Stimulated activated CD8-positive, alpha-beta memory T cell treated with anti-CD3 and anti-CD28 coated beads, Interleukin-7, amount 100 ng/mL, for 4 hours (primary cell): ENCODE data around the gene MSANTD3.
A peak's percentile ranks its signal among the peaks of the same experiment; 100 is the strongest.

Experiments used
- DNase-seq, 2 donors: peaks; one replicate each; pipeline ENCODE4 v3.0.0-alpha.2; 2020; ENCODE audit warnings: low read depth in 2 of 2

The MSANTD3 gene

DNA sequence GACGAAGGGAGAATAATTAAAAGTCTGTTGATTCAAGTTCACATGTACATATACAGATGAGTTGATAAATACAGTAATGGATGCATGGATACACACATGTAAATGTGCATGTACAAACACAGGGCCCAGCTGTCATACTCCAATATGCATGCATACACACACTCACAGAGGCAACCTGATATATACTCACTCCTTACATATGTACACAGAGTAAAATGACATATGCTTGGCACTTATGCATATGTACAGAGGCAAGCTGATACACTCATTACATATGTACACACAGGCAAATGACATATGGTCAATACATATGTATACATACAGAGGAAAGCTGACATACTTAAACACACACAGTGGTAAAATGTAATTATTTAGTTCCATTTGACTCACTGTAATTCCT lies 38.8 kb downstream of the MSANTD3 start:
- no peak for DNase-seq

DNA sequence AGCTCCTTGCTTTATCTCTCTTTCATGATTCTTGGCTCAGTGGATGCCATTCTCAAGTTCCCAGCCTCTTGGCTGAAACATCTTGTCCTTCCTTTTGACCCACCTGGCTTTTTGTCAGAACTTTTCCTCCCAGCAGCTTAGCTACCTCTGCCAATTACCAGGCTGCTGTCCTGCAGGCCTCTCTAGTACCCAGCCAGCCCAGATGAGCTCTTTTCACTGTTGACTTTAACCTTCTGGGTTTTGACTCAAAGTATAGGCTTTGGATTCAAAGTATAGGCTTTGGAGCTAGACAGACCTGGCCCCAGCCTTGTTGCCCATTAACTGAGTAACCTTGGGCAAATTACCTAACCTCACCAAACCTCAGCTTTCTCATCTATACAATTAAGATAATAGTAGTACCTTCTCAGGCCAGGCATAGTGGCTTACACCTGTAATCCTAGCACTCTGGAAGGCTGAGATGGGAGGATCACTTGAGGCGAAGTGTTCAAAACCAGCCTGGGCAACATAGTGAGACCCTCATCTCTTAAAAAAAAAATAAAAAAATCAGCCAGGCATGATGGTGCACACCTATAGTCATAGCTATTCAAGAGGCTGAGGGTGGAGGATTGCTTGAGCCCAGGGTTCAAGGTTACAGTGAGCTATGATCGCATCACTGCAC lies 39.4 kb downstream of the MSANTD3 start:
- DNase-seq, result no peak

DNA sequence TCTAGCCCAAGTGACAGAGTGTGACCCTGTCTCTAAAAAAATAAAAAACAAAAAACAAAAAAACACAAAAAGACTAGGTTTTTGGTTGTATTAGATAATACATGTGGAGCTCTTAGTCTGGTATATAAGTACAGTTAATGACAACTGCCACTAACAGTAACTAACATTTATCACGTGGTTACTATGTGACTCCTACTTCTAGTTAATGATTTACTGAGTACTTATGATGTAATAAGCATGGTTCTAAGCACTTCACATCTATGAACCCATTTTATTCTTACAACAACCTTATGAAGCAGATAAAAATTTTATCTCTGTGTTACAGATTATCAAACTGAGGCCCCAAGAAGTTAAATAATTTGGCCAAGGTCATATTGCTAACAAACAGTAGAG lies 39.9 kb downstream of the MSANTD3 start:
- DNase-seq, result no peak

DNA sequence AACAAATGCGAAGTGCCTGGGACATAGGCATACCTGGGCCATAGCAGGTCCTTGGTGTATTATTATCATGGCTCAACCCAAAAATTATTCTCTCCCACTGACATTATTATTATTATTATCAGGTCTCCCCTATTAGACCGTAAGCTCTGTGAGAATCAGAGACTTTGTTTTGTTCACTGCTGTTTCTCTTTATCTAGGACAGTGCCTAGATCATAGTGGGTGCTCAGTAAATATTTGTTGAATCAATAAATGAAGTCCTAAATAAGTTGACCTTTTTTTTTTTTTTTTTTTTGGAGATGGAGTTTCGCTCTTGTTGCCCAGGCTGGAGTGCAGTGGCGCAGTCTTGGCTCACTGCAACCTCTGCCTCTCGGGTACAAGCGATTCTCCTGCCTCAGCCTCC lies 41.1 kb downstream of the MSANTD3 start:
- DNase-seq, result no peak

DNA sequence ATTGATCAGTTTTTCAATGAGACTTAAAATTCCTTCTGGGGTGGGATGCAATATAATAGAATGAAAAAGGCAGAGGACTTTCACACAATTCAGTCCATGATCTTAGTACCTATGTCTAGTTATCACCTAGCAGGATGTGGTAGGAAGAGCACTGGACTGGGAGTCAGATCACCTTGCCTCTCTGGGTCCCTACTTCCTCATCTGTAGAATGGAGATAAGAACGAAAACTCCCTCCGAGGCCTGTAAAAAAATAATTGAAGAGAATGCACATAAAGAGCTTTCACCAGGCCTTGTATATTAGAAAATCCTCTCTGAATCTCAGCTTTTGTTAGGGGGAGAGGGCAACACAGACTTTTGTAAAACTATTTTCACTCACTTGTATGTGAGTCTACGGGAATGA lies 45.3 kb downstream of the MSANTD3 start:
- DNase-seq, result no peak

DNA sequence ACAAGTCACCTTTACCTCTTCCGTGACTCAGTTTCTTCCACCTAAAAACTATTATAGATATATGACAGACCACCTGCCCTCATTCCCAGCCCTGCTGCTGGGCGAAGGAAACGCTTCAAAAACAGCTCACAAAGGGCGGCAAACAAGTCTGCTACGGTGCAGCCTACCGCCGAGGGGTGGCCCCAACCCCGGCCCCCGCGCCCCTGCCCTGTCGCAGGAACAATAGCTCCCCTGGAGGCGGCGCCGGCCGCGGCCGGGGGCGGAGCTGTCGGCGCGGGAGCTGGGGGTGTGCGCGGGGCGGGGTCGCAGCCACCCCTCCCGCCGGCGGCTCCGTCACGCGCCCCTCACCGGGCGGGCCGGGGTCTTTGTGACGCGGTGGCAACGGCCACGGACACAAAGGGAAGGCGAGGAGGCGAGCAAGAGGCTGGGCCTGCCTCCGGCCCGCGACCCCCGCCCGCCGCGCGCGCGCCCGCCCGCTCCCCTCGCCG lies 45.9 kb downstream of the MSANTD3 start, which contains the start of gene TMEFF1:
TMEFF1 (plus strand) TSS at position 362 of the 488 bp plus-strand sequence. CDS start 396 bp downstream, outside the sequence.
- peak in 1 of 2 donors; percentile 37 for DNase-seq

DNA sequence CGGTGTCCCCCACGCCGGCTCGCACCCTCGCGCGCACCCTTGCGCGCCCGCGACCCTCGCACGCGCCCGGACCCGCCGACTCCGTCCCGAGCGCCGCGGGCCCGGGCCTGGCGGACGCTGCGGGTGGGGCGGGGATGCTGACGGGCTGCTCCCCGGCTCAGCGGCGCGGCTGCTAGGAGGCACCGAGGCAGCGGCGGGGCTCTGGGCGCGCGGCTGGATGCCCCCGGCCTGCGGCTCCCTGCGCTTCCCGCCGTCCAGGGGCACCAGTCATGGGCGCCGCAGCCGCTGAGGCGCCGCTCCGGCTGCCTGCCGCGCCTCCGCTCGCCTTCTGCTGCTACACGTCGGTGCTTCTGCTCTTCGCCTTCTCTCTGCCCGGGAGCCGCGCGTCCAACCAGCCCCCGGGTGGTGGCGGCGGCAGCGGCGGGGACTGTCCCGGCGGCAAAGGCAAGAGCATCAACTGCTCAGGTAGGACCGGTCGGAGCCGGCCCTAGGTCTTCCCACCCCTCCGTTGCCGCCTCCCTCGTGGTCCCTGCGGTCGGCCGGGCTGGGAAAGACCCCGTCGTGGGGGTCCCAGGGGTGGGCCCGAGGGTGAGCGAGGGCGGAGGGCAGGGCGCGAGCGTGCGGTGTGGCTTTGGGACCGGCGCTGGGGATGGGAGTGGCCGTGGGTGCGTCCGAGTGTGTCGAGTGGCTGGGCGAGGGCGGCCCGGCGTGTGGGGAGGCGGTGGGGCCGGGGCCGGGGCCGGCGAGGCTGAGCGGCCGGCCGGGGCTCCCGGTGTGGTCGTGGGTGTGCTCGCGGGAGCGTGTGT lies 46.5 kb downstream of the MSANTD3 start:
- no peak for DNase-seq

DNA sequence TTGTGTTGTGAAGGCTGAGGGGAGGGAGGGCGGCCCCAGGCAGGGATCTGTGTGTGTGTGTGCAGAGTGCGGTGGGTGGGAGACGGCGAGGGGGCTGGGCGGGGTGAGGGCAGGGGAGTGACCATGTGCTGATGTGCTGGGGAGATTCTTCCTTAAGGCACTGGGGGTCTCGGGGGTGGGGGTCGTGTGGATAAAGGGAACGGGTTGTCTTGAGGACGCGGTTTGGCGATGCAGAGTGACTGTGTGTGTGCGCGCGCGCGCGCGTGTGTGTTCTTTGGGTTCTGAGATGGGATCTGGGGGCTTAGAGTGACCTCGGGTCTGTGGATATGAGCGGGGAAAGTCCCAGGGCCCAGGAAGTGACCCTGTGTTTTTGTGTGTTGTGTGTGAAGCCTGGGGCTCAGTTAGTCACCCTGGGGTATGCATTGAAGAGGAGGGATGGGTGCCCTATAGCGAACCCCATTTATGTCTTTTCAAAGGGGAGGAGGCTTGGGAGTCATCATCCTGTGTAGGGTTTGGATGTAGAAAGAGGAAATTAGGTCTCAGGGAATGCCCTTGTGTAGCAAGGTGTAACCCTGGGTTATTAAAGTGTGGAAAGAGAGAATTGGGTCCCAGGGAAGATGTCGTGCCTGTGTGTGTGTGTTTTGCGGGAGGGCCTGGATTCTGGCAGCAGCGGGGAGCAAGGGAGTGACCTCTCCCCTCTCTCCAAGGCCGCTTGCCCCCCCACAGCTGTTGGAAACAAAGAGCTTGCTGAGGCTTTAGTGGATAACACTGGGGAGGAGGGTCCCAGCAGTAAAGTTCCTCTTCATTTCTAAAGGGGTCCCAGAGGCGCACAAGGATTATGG lies 47.4 kb downstream of the MSANTD3 start:
- no peak for DNase-seq

DNA sequence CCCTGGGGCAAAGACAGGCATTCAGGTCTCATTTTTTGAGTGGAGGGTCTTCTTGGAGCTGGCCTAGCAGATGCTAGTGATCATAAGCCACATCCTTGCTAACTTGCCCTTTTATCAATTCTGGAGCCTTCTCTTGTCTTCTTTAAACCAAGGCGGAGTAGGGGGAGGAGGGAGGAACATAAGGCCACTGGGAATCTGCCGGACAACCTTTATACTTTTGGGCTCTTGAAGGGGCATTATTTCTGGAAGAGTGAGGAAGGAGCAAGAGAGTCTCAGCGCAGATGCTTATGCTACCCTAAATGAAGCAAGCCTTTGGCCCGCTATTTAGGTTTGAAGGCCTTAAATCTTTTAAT lies 48.0 kb downstream of the MSANTD3 start:
- no peak for DNase-seq

DNA sequence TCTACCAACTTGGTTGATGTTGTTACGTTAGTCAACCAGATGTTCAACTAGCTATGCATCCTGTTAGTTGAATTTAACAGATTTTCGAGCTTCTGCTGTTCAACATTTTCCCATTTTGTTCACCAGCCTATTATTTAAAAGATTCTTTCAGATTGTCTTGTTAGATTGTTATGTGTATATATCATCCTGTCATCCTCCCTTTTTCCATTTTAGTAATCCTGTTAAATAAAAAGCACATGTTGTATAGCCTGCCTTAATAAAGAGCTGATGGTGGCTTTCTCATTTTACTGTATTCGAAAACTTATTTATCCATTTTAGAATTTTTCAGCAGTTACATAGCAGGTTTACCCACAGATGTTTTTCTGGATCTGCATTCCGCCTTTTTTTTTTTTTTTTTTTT lies 50.3 kb downstream of the MSANTD3 start:
- DNase-seq, result no peak

DNA sequence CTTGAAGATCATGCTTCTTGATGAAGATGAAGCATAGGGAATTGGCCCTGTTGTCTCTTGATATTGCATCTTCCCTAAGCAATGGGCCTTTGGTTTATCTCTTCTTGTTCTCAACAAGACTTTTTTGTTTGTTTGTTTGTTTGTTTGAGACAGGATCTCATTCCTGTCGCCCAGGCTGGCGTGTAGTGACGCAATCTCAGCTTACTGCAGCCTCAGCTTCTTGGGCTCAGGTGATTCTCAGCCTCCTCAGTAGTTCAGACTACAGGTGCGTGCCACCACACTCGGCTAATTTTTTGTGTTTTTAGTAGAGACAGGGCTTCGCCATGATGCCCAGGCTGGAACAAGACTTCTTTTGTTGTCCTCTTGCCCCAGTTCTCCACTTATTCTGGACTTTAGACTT lies 51.2 kb downstream of the MSANTD3 start:
- no peak for DNase-seq

DNA sequence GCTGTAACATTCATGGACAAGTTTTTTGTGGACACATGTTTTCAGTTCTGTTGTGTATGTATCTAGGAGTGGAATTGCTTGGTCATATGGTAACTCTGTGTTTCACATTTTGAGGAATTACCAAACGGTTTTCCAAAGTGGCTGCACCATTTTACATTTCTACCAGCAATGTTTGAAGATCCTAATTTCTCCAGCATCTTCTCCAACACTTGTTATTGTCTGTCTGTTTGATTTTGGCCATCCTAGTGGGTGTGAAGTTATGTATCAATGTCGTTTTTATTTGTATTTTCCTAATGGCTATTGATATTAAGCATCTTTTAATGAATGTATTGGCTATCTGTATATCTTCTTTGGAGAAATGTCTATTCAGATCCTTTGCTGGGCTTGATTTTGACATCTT lies 52.9 kb downstream of the MSANTD3 start:
- DNase-seq, result no peak

DNA sequence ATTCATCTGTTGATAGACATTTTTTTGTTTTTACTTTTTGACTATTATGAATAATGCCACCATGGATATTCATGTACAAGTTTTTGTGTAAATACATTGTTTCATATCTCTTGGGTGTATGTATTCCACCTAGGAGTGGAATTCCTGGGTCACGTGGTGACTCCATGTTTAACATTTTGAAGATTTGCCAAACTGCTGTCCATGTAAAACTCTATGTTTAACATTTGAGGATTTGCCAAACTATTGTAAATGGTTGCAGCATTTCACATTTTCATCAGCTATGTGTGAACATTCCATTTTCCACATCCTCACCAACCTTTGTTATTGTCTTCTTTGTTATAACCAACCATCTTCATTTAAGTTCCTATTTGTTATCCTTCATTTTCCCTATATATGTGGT lies 58.3 kb downstream of the MSANTD3 start:
- DNase-seq, result no peak

DNA sequence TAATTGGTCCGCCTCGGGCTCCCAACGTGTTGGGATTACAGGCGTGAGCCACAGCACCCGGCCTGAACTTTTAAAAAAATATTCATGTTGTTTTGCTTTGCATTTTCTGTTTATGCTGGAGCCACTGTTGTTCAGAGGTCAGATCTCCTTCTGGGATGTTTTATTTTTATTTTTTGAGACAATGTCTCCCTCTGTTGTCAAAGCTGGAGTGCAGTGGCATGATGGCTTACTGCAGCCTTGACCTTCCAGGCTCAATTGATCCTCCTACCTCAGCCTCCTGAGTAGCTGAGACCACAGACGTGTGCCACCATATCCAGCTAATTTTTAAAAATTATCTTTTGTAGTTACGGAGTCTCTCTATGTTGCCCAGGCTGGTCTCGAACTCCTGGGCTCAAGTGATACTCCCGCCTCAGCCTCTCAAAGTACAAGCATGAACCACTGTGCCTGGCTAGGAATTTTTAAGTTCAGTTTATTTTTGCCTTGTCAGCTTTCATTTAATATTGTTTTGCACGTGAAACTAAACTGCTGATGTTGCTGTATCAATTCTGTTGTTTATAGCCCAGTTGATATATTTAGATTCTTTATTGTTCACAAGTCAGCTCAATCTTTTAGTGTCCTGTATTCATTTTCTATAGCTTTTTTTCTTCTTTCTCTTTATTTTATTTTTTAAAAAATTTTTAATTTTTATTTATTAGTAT lies 59.7 kb downstream of the MSANTD3 start:
- DNase-seq, result no peak

DNA sequence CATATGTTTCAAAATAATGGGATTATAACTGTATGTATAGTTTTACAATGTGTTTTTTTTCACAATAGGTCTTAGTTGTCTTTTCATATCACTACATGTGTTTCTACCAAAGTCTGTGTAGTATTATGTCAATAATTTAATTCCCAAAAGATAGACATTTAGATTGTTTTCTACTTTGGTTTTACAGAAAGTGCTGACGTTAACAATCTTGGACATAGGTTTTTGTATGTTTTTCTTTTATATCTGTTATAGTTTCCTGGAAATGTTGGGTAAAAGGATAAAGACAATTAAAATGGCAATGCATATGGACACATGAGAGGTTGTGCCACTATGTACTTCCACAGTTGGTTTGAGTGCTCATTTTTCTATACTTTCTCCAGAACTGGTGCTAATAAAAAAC lies 61.2 kb downstream of the MSANTD3 start:
- DNase-seq, result no peak

DNA sequence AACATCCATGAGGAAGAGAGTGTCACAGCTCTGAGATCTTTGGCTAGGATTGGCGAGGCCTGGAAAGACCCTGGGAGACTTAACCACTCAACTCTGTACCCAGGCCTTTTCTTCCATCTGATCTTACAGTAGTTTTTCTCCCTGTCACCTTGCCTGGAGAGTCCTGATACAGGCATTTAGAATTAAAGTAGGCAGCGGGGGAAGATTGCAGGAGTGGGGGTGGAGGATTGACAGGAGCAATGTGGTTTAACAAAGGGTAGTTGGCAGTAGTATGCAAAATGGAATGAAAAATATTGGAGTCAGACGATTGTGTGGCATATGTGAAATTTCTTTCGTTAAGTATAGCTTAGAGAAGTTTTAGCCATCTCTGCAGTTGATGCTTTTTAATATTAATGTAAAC lies 62.9 kb downstream of the MSANTD3 start:
- DNase-seq, result no peak

DNA sequence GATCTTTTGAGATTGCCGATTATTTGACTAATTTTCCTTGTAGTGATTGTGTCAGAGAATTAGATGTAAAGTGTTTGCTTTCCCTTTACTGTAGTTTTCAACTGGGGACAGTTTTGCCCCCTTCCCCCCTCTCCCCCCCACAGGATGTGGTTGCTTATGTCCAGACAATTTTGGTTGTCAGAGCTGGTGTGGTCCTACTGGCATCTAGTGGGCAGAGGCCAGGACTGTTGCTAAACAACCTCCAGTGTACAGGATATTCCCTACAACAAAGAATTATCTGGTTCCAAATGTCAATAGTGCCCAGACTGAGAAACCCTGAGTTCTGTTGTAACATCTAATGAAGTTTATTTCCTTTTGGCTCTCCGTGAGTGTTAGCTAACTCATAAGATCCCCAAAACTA lies 66.0 kb downstream of the MSANTD3 start:
- DNase-seq, result no peak

DNA sequence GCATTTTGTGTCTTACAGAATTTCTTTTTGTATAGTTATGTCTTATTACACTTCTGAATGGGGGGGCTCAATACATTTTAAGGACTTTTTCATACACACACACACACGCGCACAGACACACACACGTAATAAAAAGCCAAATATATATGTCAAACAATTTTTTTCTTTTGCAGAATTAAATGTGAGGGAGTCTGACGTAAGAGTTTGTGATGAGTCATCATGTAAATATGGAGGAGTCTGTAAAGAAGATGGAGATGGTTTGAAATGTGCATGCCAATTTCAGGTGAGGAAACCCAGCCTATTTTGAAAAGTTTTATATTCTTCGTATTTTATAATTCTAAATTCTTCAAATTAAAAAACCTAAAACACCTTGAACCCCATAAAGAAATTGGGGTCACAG lies 71.6 kb downstream of the MSANTD3 start:
- DNase-seq, result no peak

DNA sequence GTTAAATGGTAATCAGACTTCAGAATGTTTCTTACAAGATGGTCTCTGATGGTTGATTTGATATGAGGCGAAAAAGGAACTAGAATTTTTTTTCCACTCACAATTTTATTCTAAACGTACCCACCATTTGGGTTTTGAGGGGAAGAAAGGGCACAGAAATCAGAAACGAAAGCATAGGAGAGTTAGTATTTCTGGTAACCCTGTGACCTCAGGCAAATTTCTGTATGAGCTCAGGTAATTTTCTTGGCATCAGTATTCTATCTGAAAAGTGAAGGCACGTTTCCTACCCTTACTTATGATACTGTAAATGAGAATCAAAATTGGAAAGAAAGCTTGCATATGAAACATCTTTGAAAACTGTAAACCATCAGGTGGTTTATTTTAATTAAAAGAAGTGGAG lies 72.5 kb downstream of the MSANTD3 start:
- no peak for DNase-seq

DNA sequence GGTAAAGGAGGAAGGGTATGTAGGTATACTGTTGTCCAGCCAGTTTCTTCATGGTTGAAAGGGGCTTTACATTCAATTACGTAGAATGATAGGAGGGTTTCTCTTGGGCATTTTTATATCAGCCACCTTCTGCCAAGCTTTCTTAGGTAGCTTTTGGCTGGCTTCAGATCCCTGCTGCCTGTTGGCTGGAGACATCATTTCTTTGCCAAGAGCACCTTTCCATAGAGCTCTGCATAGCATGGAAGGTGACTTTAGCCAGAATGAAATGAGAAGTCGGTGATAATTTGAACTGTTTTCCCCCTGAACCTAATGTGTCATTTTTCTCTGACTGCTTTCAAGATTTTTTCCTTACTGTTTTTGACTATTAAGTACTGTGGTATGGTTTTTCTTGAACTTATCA lies 72.9 kb downstream of the MSANTD3 start:
- DNase-seq, result no peak
